Measurements from ENCODE around the gene PCSK1N. TPM values are rescaled to one million over a fixed set of nuclear protein-coding genes. Genes with fewer than 3 reads are reported as not detected.

Gene PCSK1N
- total and polyA plus RNA-seq, 9 of the 15 experiments (the other 6 are each of a cell fraction or from before 2014, with no cell fraction given) = 0.07 to 0.55 (median 0.54) TPM; not detected in 6

DNA sequence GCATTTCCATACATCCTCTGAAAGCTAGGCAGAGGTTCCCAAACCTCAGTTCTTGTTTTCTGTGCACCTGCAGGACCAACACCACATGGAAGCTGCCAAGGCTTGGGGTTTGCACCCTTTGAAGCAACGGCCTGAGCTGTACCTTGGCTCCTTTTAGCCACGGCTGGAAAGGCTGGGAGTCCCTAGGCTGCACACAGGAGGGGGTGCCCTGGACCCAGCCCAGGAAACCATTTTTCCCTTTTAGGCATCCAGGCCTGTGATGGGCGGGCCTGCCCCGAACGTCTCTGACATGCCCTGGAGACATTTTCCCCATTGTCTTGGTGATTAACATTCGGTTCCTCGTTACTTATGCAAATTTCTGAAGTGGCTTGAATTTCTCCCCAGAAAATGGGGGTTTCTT lies 17.4 kb upstream of the PCSK1N start (continued):
- TF ChIP-seq, protein P1, sequence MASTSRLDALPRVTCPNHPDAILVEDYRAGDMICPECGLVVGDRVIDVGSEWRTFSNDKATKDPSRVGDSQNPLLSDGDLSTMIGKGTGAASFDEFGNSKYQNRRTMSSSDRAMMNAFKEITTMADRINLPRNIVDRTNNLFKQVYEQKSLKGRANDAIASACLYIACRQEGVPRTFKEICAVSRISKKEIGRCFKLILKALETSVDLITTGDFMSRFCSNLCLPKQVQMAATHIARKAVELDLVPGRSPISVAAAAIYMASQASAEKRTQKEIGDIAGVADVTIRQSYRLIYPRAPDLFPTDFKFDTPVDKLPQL (IDR thresholded peaks at IDR 0.05; ENCODE audit: extremely low read depth, insufficient read length) = no peak

DNA sequence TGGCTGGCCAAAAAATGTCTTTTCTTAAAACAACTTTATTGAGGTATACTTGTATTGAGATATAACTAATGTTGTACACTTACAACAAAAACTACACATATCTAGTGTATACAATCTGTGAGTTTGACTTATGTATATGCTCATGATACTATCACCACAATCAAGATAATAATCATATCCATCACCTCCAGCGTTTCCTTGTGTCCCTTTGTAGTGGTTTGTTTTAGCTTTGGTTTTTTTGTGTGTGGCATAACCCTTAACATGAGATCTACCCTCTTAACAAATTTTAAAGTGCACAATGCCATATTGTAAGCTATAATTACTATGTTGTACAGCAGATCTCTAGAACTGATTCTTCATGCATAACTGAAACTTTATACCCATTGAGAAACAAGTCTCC lies 13.4 kb upstream of the PCSK1N start:
- H4K20me1 ChIP-seq (replicated peaks; ENCODE audit: control insufficient read depth, insufficient read depth, low read length) = no peaks in the 10 kb centered on the region
- POLR2A ChIA-PET = no interaction called here
- in situ Hi-C loops (cut with MboI) = no loop called here
- no peaks in the 10 kb centered on the region for H3K27me3 ChIP-seq (ENCODE audit: control insufficient read depth in 2 of 2, insufficient read depth in 2 of 2, low read length in 2 of 2)
- 0% methylated on average over 1 of the region's 1 CpG for WGBS (ENCODE audit: insufficient coverage, low coverage, missing lambda C conversion rate)
- H3K4me1 ChIP-seq (replicated peaks in 1 of 2; ENCODE audit: control insufficient read depth in 2 of 2, insufficient read depth in 2 of 2, low read length in 2 of 2) = peaks cover 0 to 4% of the 10 kb centered on the region in 2 experiments; a peak in 2 of 5 replicates
- H3K36me3 ChIP-seq (ENCODE audit: control insufficient read depth, insufficient read depth, low read length) = no peaks in the 10 kb centered on the region
- H2AFZ ChIP-seq (ENCODE audit: low read depth, low read length) = no peak overlapping the region
- no peaks in the 10 kb centered on the region for H3K9me1 ChIP-seq (ENCODE audit: control insufficient read depth, insufficient read depth, low read length)
- H3K4me2 ChIP-seq (ENCODE audit: insufficient read depth, low read length) = no peak overlapping the region
- H3K79me2 ChIP-seq (ENCODE audit: control insufficient read depth, insufficient read depth, low read length) = no peaks in the 10 kb centered on the region
- H3K27ac ChIP-seq (ENCODE audit: extremely low read depth, low read depth, low read length) = no peak overlapping the region
- DNase-seq (ENCODE audit: extremely low read depth in 1 of 4, low spot score in 3 of 4) (no peak), ATAC-seq (no peak), FAIRE-seq (no peak)
- no TSS peak for BruUV-seq (replicated peaks)
- H3K9me3 ChIP-seq (replicated peaks; ENCODE audit: control insufficient read depth, insufficient read depth, low read depth, low read length) = peaks cover 6% of the 10 kb centered on the region; the same call in 1 of the 2 replicates
- CTCF ChIA-PET (ENCODE audit: low intra/inter-chr PET ratio) = no interaction called here
- TF ChIP-seq MAFG (tag; conservative IDR thresholded peaks at IDR 0.05) = no peak
- TF ChIP-seq FOXP1 (CRISPR knock-in tag; IDR thresholded peaks at IDR 0.05) = no peak
- no peak for TF ChIP-seq PTBP1 (IDR thresholded peaks at IDR 0.05; ENCODE audit: low read depth, low read length)
- TF ChIP-seq BRF1 (IDR thresholded peaks at IDR 0.05; ENCODE audit: borderline replicate concordance, extremely low read depth, insufficient read length) = no peak
- no peak for TF ChIP-seq TBP (optimal IDR thresholded peaks at IDR 0.05; ENCODE audit: low read depth, low read length)
- intact Hi-C loops (cut with micrococcal nuclease) = no loop called here
- no peak overlapping the region for H3K9ac ChIP-seq (ENCODE audit: insufficient read depth in 1 of 2, low read depth in 2 of 2, low read length in 2 of 2)
- no peak overlapping the region for H3K4me3 ChIP-seq

Data from K562 (cell line).